Measurements from ENCODE around the gene MPRIP.

DNA sequence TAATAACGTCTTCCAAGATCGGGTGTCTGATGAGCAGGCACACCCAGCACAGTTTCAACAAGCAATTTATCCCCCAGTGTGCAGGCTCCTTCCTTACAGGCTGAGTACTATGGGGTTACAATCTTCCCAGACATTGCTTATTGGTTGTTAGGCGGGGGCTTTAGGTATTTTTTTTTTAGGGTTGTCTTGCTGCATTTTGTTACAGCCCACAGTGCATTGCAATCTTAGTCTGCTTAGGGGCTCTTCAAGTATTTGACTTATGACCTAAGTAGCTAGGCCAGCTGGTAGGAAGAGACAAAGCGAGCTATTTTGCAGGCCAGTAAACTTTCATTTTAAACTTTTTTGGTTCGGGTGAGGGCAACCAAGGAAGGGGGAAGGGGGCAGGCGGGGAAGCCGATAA is 158.1 kb downstream of the MPRIP start:
- TF ChIP-seq, protein P1, sequence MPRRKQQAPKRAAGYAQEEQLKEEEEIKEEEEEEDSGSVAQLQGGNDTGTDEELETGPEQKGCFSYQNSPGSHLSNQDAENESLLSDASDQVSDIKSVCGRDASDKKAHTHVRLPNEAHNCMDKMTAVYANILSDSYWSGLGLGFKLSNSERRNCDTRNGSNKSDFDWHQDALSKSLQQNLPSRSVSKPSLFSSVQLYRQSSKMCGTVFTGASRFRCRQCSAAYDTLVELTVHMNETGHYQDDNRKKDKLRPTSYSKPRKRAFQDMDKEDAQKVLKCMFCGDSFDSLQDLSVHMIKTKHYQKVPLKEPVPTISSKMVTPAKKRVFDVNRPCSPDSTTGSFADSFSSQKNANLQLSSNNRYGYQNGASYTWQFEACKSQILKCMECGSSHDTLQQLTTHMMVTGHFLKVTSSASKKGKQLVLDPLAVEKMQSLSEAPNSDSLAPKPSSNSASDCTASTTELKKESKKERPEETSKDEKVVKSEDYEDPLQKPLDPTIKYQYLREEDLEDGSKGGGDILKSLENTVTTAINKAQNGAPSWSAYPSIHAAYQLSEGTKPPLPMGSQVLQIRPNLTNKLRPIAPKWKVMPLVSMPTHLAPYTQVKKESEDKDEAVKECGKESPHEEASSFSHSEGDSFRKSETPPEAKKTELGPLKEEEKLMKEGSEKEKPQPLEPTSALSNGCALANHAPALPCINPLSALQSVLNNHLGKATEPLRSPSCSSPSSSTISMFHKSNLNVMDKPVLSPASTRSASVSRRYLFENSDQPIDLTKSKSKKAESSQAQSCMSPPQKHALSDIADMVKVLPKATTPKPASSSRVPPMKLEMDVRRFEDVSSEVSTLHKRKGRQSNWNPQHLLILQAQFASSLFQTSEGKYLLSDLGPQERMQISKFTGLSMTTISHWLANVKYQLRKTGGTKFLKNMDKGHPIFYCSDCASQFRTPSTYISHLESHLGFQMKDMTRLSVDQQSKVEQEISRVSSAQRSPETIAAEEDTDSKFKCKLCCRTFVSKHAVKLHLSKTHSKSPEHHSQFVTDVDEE (CRISPR knock-in tag; IDR thresholded peaks at IDR 0.05): no peak
- no peak for TF ChIP-seq RARB (CRISPR knock-in tag; IDR thresholded peaks at IDR 0.05)
- no peak for TF ChIP-seq ZNF70 (CRISPR knock-in tag; IDR thresholded peaks at IDR 0.05)
- TF ChIP-seq, protein P2, sequence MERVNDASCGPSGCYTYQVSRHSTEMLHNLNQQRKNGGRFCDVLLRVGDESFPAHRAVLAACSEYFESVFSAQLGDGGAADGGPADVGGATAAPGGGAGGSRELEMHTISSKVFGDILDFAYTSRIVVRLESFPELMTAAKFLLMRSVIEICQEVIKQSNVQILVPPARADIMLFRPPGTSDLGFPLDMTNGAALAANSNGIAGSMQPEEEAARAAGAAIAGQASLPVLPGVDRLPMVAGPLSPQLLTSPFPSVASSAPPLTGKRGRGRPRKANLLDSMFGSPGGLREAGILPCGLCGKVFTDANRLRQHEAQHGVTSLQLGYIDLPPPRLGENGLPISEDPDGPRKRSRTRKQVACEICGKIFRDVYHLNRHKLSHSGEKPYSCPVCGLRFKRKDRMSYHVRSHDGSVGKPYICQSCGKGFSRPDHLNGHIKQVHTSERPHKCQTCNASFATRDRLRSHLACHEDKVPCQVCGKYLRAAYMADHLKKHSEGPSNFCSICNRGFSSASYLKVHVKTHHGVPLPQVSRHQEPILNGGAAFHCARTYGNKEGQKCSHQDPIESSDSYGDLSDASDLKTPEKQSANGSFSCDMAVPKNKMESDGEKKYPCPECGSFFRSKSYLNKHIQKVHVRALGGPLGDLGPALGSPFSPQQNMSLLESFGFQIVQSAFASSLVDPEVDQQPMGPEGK (CRISPR knock-in tag; IDR thresholded peaks at IDR 0.05; ENCODE audit: borderline replicate concordance): no peak
- no peak for TF ChIP-seq PPARA (CRISPR knock-in tag; IDR thresholded peaks at IDR 0.05; ENCODE audit: borderline replicate concordance)
- no peak for TF ChIP-seq ZFP3 (CRISPR knock-in tag; IDR thresholded peaks at IDR 0.05)
- no peak for TF ChIP-seq GLIS3 (CRISPR knock-in tag; IDR thresholded peaks at IDR 0.05)

Data from SK-N-SH treated with all-trans-retinoic acid at 6 μM for 48 hours (cell line).